Measurements from ENCODE around the gene TMEM220.

The TMEM220 gene

GRCh38 chr17:10729334-10730193 is at the start of gene TMEM220:
TSS of gene TMEM220 (minus strand) at chr17:10730023. CDS start at chr17:10729851, 172 bp downstream.
- peak; percentile 17 for DNase-seq (ENCODE audit: low read depth)

DNA sequence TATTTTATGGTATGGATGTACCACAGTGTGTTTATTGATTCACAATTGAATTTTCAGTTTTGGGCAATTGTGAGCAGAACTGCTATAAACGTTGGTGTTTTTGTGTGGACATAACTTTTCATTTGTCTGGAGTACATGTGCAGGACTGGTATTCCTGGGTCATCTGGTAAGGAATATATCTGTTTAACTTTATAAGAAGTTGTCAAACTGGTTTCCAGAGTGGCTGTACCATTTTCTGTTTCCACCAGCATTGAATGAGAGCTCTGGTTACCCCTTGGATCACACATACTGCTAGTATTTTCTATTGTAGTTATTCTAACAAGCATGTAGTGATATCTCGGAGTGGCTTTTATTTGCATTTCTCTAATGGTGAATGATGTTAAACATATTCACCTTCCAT is 49.8 kb upstream of the TMEM220 start:
- no peak for DNase-seq (ENCODE audit: low read depth)

DNA sequence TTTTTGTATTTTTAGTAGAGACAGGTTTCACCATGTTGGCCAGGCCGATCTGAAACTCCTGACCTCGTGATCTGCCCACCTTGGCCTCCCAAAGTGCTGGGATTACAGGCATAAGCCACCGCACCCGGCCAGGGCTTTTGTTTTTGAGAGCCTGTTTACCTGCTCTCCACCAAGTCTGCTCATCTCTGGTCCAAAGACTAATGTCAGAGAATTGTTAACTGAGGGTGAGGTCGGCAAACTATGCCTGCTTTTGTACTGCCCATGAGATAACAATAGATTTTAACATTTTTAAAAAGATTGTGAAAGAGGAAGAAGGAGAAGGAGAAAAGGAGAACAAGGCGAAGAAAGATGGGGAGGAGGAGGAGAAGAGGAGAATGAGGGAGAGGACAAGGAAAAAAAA is 48.1 kb upstream of the TMEM220 start:
- no peak for DNase-seq (ENCODE audit: low read depth)

DNA sequence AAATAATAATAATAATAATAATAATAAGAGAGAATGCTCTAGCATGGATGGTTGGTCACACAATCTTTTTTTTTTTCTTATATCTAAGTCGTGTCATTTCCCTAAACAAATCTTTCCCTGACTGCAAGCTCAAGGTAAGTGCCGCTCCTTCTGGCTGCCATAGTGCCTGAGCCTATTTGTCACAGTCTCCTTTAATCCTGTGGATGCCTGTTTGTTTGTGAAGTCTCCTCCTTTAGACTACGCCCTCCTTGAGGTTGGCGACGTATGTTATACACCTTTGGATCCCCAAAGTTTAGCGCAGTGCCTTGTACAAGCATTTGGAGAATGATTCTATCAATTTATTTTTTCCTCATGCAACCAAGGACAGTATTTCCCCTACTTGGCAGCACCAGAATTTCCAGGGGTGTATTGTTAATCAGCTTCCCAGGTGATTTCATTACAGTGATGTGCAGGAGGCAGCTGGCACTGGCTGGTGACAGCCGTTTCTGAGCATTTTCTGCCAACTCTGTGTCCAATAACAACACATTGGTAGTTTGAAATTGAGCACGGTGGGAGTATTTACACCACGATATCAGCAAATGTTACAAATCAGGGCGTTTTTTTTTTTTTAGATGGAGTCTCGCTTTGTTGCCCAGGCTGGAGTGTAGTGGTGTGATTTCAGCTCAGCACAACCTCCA is 47.4 kb upstream of the TMEM220 start:
- no peak for DNase-seq (ENCODE audit: low read depth)

- DNase-seq (ENCODE audit: low read depth), result no peak
Observed at GRCh38 chr17:10776381-10776780, 46.6 kb upstream of the TMEM220 start.

DNA sequence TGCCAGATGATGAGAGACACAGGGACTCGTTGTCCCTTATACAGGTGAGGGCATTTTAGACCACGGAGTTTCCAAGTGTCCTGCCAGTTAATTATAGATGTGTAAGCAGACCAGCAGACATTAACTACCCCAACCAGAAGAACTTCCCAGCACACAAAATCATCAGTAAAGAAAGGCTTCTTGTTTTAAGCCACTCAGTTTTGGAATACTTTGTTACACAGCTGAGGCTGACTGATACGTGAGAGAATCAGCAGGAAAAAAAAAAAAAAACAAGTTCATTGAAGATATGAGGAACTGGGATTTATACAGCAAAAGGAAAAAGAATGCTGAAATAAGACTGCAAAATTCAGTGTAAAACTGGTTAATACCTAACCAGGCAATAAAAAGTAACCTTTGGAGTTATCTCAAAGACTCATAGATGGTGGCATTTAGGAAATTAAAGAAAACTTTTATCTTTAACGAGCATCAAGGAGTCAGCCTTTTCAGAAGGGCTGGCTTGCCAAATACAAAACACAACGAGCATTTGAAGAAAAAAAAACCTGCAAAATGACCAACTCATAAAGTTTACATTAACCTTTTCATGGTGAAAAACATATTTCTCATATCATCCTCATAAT is 46.0 kb upstream of the TMEM220 start:
- DNase-seq (ENCODE audit: low read depth), result no peak

DNA sequence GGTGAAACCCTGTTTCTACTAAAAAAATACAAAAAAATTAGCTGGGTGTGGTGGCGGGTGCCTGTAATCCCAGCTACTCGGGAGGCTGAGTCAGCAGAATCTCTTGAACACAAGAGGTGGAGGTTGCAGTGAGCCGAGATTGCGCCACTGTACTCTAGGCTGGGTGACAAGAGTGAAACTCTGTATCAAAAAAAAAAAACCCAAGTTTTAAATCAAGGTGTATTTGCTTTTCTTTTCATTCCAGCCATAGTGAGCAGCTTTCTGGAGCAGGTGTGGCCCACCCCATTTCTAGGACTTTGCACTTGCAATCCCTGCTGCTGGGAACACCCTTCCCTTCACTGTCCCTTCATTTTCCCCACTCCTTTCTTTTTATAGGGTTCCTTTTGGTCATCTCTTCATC is 45.2 kb upstream of the TMEM220 start:
- DNase-seq (ENCODE audit: low read depth), result no peak

DNA sequence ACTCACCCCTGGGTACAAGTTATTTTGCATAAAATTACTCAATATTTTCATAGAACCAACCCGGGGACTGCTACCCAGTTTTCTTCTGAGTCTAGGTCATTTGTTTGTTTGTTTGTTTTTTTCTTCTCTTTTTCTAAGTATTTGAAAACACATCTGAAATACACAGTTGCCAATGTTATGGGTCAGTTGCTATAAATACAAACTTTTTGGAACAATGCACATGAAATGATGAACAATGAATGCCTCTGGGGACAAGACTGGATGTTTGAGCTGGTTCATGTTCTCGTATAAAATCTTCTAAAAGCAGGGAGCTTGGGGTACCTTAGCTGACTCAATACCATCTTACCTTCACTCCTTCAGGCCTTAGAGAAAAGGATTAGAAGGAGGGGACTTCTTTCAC is 43.6 kb upstream of the TMEM220 start:
- DNase-seq (ENCODE audit: low read depth), result no peak

- DNase-seq (ENCODE audit: low read depth), result no peak
Observed at GRCh38 chr17:10772425-10773380, 42.9 kb upstream of the TMEM220 start.

- DNase-seq (ENCODE audit: low read depth), result no peak
Observed at GRCh38 chr17:10771148-10771547, 41.3 kb upstream of the TMEM220 start.

DNA sequence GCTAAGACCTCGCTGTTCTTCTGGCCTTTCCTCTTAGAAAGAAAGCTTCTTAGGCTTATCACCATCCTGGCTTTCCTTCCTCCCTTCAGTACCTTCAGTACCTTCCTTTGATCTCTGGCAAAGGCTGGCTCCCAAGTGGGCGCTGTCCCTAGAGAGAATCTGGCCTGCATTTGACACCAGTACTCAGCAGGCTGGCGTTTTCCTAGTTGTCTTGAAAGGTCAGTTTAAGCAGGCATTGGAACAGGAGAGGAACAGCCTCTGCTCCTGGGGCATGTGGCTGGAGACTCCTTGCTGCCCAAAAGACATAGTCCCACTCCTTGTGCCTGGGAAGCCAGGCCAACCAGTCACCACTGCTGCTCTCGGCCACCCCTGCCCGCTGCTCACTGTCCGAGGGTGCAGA is 40.0 kb upstream of the TMEM220 start:
- DNase-seq (ENCODE audit: low read depth), result no peak

- DNase-seq (ENCODE audit: low read depth), result no peak
Observed at GRCh38 chr17:10768750-10769251, 39.0 kb upstream of the TMEM220 start.

DNA sequence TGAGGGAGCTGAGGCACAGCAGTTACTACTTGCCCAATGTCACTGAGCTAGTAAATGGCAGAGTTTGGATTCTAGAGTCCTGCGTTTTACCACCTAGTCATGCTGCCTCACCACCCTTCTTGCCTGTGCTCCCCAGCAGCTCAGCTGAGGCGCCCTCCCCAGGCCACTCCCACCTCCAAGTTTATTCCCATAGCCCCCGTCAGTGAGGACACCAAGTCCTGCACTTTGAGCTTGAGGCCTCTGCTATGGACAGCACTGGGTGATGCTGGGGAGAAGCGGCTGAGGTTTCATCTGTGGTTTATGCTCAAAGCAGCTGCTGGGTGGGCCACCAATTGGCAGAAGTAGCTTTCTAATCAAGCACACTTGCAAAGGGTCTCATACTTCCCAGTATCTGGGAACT is 37.4 kb upstream of the TMEM220 start:
- no peak for DNase-seq (ENCODE audit: low read depth)

DNA sequence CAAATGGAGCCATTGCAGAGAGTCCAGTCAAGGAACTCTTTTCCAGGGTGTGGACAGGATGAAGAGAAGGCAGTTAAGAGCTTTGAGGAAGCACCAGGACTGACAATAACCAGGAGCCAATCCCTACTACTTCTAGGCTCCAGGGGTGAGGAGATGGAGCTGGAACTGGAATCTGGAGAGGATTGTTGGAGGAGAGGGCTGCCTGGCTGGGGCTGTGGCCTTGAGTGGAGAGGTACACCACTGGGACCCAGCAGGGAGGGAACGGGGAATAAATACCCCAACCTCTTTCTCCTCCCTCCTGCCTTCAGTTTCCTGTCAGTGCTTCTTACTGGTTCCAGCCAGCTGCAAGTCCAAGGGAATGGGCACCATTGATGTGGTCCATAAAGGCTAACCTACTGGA is 32.2 kb upstream of the TMEM220 start:
- DNase-seq (ENCODE audit: low read depth), result no peak

DNA sequence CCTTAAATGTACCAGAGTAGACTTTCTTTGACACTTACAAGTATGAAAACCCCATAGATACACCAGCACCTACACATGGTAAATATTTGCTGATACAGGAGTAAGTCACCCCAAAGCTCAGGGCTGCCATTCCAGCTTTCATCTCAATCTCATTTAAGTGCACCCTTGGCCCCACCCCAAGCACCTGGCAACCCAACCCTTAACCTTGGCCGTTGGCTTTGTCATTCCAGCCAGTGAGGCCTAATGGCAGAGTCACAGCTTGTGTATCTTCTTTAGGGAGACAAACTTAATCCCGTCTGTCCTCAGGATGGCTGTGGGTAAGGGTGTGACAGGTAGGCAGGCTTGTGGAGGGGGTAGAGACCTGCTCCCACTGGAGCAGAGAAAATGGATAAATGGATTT is 31.5 kb upstream of the TMEM220 start:
- no peak for DNase-seq (ENCODE audit: low read depth)

DNA sequence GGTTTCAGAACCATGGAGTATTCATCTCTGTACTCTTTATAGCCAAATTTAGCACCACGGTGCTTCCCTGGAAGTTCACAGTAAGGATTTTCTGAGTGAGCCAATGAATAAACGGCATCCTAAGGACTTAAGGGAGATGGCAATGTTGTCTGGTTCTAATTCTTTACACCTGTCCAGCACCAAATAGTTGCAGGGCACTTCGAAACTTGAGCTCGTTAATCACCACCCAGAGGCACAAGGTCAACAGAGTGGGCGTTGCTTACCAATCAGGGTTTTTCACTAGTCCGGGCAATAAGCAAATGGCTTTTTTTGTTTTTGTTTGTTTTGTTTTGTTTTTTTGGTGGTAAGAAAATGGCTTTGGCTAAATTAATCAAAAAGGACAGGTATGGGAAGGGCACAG is 28.2 kb upstream of the TMEM220 start:
- DNase-seq (ENCODE audit: low read depth), result no peak

- no peak for DNase-seq (ENCODE audit: low read depth)
Observed at GRCh38 chr17:10757647-10758046, 27.8 kb upstream of the TMEM220 start.

- no peak for DNase-seq (ENCODE audit: low read depth)
Observed at GRCh38 chr17:10757067-10757466, 27.2 kb upstream of the TMEM220 start.

DNA sequence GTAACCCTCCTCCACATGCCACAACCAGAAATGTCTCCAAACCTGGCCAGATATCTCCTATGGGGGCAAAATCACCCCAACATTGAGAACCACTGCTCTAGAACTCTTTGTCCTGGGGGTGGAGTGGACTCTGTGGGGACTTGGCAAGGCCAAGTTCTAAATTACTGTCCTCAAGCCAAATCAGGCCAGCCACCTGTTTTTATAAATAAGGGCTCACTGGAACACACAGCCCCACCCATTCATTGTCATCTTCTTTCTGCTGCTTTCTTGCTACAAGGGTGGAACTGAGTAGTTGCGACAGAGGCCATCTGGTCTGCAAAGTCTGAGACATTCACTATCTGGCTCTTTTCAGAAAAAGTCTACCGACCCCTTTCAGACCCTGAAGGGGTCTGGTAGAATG is 26.8 kb upstream of the TMEM220 start:
- DNase-seq (ENCODE audit: low read depth), result no peak

DNA sequence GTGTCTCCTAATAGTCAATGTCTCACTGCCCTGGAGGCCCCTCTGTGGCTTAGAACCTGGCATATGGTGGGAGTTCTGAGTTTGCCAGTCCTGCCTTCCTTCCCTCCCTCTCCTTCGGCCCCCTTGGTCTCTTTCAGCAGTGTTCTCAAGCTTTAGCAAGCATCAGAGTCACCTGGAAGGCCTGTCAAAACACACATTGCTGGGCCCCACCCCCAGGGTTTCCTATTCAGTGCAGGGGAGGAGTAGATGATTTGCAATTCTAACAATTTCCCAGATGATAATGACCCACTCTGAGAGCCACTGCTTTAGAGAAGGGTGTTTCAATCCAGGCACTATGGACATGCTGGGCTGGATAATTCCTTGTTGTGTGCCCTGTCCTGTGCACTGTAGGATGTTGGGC is 26.4 kb upstream of the TMEM220 start:
- DNase-seq (ENCODE audit: low read depth), result no peak

DNA sequence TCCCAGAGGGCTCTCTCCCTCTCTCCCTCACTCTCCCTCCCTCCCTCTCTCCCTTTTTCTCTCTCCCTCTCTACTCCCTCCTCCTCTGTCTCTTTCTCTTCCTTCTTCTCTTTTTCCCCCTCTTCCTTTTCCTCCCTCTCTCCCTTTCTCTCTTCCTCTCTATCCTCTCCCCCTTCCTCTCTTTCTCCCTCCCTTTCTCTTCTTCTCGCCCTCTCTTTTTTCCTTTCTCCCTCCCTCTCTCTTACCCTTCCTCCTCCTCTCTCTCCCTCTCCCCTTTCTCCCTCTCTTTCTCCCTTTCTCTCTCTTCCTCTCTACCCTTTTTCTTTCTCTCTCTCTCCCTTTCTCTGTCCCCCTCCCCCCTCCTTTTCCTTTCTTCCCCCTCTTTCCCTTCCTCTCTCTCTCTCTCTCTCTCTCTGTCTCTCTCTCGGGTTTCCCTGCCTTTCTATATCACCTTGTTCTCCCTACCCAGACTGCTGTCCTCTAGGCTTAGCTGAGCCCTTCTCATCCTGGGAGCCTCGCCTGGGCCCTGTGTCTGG is 25.8 kb upstream of the TMEM220 start:
- no peak for DNase-seq (ENCODE audit: low read depth)
